K562 (cell line): ENCODE data around the gene PFAS. TPM values are rescaled to one million over a fixed set of nuclear protein-coding genes. Genes with fewer than 3 reads are reported as not detected.

Source experiments
- ATAC-seq: fragments of 200-7000 bp; cut with Tn5 transposase; 3 replicates; pipeline ENCODE4 v1.9.1; 2020; ENCODE audit warnings: moderate library complexity
- BruUV-seq: library from RNA; stranded (reverse); fragments of 400-500 nt; replicated peaks from 2 replicates; lab custom pipeline; 2021; lab: Mats Ljungman, UMichigan
- CTCF ChIA-PET: fragments of 300-600 bp; formaldehyde crosslinking; extraction: SDS; loops from one replicate; lab custom pipeline; 2021; ENCODE audit warnings: low intra/inter-chr PET ratio; lab: Yijun Ruan, JAX
- POLR2A ChIA-PET: fragments of 300-600, 350-650 bp; sonication (Branson Sonifier 250); formaldehyde crosslinking; extraction: SDS; loops from one replicate; lab custom pipeline; 2021; ENCODE audit warnings: antibody characterized with exemption, inconsistent platforms; lab: Yijun Ruan, JAX
- DNase-seq, 4 experiments: peaks; one replicate each; pipeline versions ENCODE4 v3.0.0 to v3.0.0-alpha.2; 2011 to 2018; ENCODE audit warnings: low spot score in 3 of 4, mixed read lengths in 3 of 4; ENCODE audit errors: extremely low read depth in 1 of 4
- FAIRE-seq: peaks from 2 replicates; lab custom pipeline; 2011; peaks lifted over from hg19 to GRCh38; lab: Jason Lieb, UNC
- H2AFZ ChIP-seq: 2 replicates; pipeline ENCODE4 v1.6.0; 2011; ENCODE audit warnings: low read depth, low read length, control low read depth, inconsistent platforms
- H3K27ac ChIP-seq: fragments of 200-600 bp; 3 replicates; pipeline ENCODE4 v1.8.0; 2011; ENCODE audit warnings: low read depth, mild to moderate bottlenecking, control low read depth, inconsistent platforms, low read length, moderate library complexity, mixed read lengths; ENCODE audit errors: extremely low read depth
- H3K27me3 ChIP-seq, 2 experiments: fragments of 300-600 bp in 1 of 2; 2 replicates in 1 of 2; 3 replicates in 1 of 2; pipeline versions ENCODE4 v1.6.0 to v1.8.0; 2011; ENCODE audit warnings: inconsistent platforms in 2 of 2, low read length in 2 of 2, mild to moderate bottlenecking in 1 of 2, mixed read lengths in 1 of 2, moderate library complexity in 1 of 2; ENCODE audit not compliant: control insufficient read depth in 2 of 2, insufficient read depth in 2 of 2
- H3K36me3 ChIP-seq: fragments of 300-600 bp; 3 replicates; pipeline ENCODE4 v1.8.0; 2011; ENCODE audit warnings: mild to moderate bottlenecking, low read length, inconsistent platforms; ENCODE audit not compliant: control insufficient read depth, insufficient read depth
- H3K4me1 ChIP-seq, 2 experiments: fragments of 200-600 bp in 1 of 2; replicated peaks in 1 of 2; 2 replicates in 1 of 2; 3 replicates in 1 of 2; pipeline versions ENCODE4 v1.5.1 to v1.8.0; 2011; ENCODE audit warnings: inconsistent platforms in 2 of 2, low read length in 2 of 2, mild to moderate bottlenecking in 1 of 2, mixed read lengths in 1 of 2, moderate library complexity in 1 of 2; ENCODE audit not compliant: control insufficient read depth in 2 of 2, insufficient read depth in 2 of 2
- H3K4me2 ChIP-seq: 2 replicates; pipeline ENCODE4 v1.6.1; 2011; ENCODE audit warnings: low read length, control low read depth, inconsistent platforms, mixed read lengths; ENCODE audit not compliant: insufficient read depth
- H3K4me3 ChIP-seq: fragments of 200-600 bp; sonication (generic), shearing (Covaris generic); 2 replicates; pipeline ENCODE4 v1.5.1; 2016; ENCODE audit warnings: control low read depth, inconsistent platforms
- H3K79me2 ChIP-seq: fragments of 200-600 bp; 3 replicates; pipeline ENCODE4 v1.8.0; 2011; ENCODE audit warnings: low read length, inconsistent platforms; ENCODE audit not compliant: control insufficient read depth, insufficient read depth
- H3K9ac ChIP-seq, 2 experiments: 2 replicates each; pipeline versions ENCODE4 v1.6.0 to v1.6.1; 2011; ENCODE audit warnings: low read depth in 2 of 2, low read length in 2 of 2, control low read depth in 1 of 2, inconsistent platforms in 1 of 2, mild to moderate bottlenecking in 1 of 2, mixed read lengths in 1 of 2; ENCODE audit not compliant: insufficient read depth in 1 of 2
- H3K9me1 ChIP-seq: one replicate; pipeline ENCODE4 v1.6.0; 2011; ENCODE audit warnings: inconsistent platforms, mild to moderate bottlenecking, low read length, moderate library complexity; ENCODE audit not compliant: control insufficient read depth, insufficient read depth
- H3K9me3 ChIP-seq: replicated peaks from 2 replicates; pipeline ENCODE4 v1.5.1; 2011; ENCODE audit warnings: low read depth, low read length, inconsistent platforms; ENCODE audit not compliant: control insufficient read depth, insufficient read depth
- H4K20me1 ChIP-seq: replicated peaks from 2 replicates; pipeline ENCODE4 v1.6.1; 2011; ENCODE audit warnings: low read length, inconsistent platforms, mixed read lengths; ENCODE audit not compliant: control insufficient read depth, insufficient read depth
- ARHGAP35 ChIP-seq: fragments of 450-650 bp; IDR thresholded peaks from 2 replicates; pipeline ENCODE4 v1.6.1; 2018; ENCODE audit not compliant: partially characterized antibody
- BRCA1 ChIP-seq, 2 experiments: fragments of 450-650 bp in 1 of 2; sonication (generic) in 1 of 2; formaldehyde crosslinking in 1 of 2; IDR thresholded peaks; 2 replicates each; pipeline versions ENCODE4 v1.5.0 to v1.6.1; 2017 to 2020; ENCODE audit warnings: mild to moderate bottlenecking in 1 of 2, missing genetic modification reagents in 1 of 2
- CCAR2 ChIP-seq: fragments of 200-400 bp; formaldehyde crosslinking; IDR thresholded peaks from 2 replicates; pipeline ENCODE4 v1.6.1; 2017; ENCODE audit warnings: mild to moderate bottlenecking, low read depth, low read length
- GMEB1 ChIP-seq: fragments of 250-450 bp; sonication (Bioruptor Pico); IDR thresholded peaks from 2 replicates; pipeline ENCODE4 v1.4.0; 2020; ENCODE audit warnings: mild to moderate bottlenecking
- KLF10 ChIP-seq: fragments of 250-450 bp; sonication (Bioruptor Pico); IDR thresholded peaks from 2 replicates; pipeline ENCODE4 v1.6.1; 2021; ENCODE audit warnings: matching md5 sums
- PCBP2 ChIP-seq: fragments of 200-400 bp; formaldehyde crosslinking; IDR thresholded peaks from 2 replicates; pipeline ENCODE4 v1.6.1; 2018; ENCODE audit warnings: low read length, low read depth, mild to moderate bottlenecking, moderate library complexity; ENCODE audit not compliant: poor library complexity, severe bottlenecking
- PHF21A ChIP-seq: fragments of 450-650 bp; IDR thresholded peaks from 2 replicates; pipeline ENCODE4 v1.6.1; 2017; ENCODE audit warnings: low read depth, borderline replicate concordance
- PRMT5 ChIP-seq: sonication (generic); formaldehyde crosslinking; IDR thresholded peaks from 2 replicates; pipeline ENCODE4 v1.5.0; 2020; ENCODE audit warnings: missing genetic modification reagents
- TBL1XR1 ChIP-seq, 2 experiments: IDR thresholded peaks; 2 replicates each; pipeline ENCODE4 v1.6.1; 2012; ENCODE audit warnings: improper control_type of control experiment in 2 of 2, low read length in 2 of 2, mild to moderate bottlenecking in 1 of 2
- U2AF2 ChIP-seq: fragments of 200-400 bp; formaldehyde crosslinking; optimal IDR thresholded peaks from 2 replicates; pipeline ENCODE3; 2017; ENCODE audit warnings: low read depth, mild to moderate bottlenecking, low read length
- ZBTB17 ChIP-seq: fragments of 450-650 bp; formaldehyde crosslinking; IDR thresholded peaks from 2 replicates; pipeline ENCODE4 v1.4.0; 2020; ENCODE audit warnings: mild to moderate bottlenecking
- ZNF347 ChIP-seq: fragments of 450-650 bp; formaldehyde crosslinking; IDR thresholded peaks from 2 replicates; pipeline ENCODE4 v1.4.0; 2020; ENCODE audit warnings: low read depth, mild to moderate bottlenecking, moderate library complexity
- ZNF407 ChIP-seq: fragments of 450-650 bp; IDR thresholded peaks from 2 replicates; pipeline ENCODE4 v1.6.1; 2016; ENCODE audit warnings: low read depth
- WGBS: fragments of 100-300 bp; shearing (Covaris generic); methylation state at CpG from one replicate; pipeline ENCODE4 v1.1.6; 2016; ENCODE audit warnings: low coverage, mixed read lengths; ENCODE audit not compliant: insufficient coverage; ENCODE audit errors: missing lambda C conversion rate; 5-methylcytosine and 5-hydroxymethylcytosine counted together
- in situ Hi-C: fragments of 300-500 bp; cut with MboI; formaldehyde crosslinking; loops from 4 replicates; pipeline ENCODE4 v1.15.0; 2018; ENCODE audit warnings: inconsistent platforms, mixed read lengths
- intact Hi-C: fragments of 100-400 bp; cut with micrococcal nuclease; formaldehyde crosslinking; loops from 2 replicates; pipeline ENCODE4 v1.14.2; 2022
- polyA plus RNA-seq, 8 experiments: library from polyadenylated mRNA; depleted of rRNA in 4 of 8; stranded (reverse) in 5 of 8; unstranded in 3 of 8; fragments of >200 nt; fragmentation: Nextera tagmentation in 2 of 8; fragmentation: Illumina TruSeq in 1 of 8; extraction: Ambion mirVana in 2 of 8; extraction: Trizol in 1 of 8; gene quantifications; 2 replicates each; pipeline versions ENCODE4 v1.2.1 to v1.2.3, GENCODE V29; 2011 to 2014; ENCODE audit warnings: inconsistent platforms in 1 of 8, missing spikeins in 1 of 8
- total RNA-seq, 7 experiments: library from RNA; depleted of rRNA in 6 of 7; stranded (reverse); fragments of >200 nt in 6 of 7; fragmentation: Illumina TruSeq in 2 of 7; extraction: Trizol in 2 of 7; gene quantifications; 2 replicates each; pipeline versions ENCODE4 v1.2.1 to v1.2.3, GENCODE V29; 2011 to 2021; ENCODE audit warnings: low replicate concordance in 1 of 7

Gene PFAS
- total and polyA plus RNA-seq, 9 of the 15 experiments (the other 6 are each of a cell fraction or from before 2014, with no cell fraction given) = 11.6 to 131 (median 43.9) TPM

- Histone ChIP-seq H3K36me3 (no peaks in the 10 kb centered on the region), H4K20me1 (no peaks in the 10 kb centered on the region; the same call in 1 of the 2 replicates), H3K9me1 (no peaks in the 10 kb centered on the region), H3K4me3 (no peak overlapping the region), H3K4me1 (peaks cover 0 to 41% of the 10 kb centered on the region in 2 experiments; a peak in 2 of 5 replicates), H3K79me2 (no peaks in the 10 kb centered on the region), H2AFZ (no peak overlapping the region), H3K9ac (peak overlapping the region in 1 of 2 experiments; percentile 26; a peak in 2 of 4 replicates), H3K27me3 (peaks cover 14 to 53% of the 10 kb centered on the region in 2 experiments; a peak in 4 of 5 replicates), H3K27ac (no peak overlapping the region), H3K4me2 (no peak overlapping the region), H3K9me3 (no peaks in the 10 kb centered on the region)
- in situ Hi-C loops (no loop called here), intact Hi-C loops (no loop called here)
- POLR2A ChIA-PET = interaction anchor here (0.6 kb wide), 1 partner anchor 17 kb away, joined by 3 read pairs; no protein-coding TSS in a partner anchor
- BruUV-seq = no TSS peak
- no peak for DNase-seq
- CTCF ChIA-PET = no interaction called here
- ATAC-seq = no peak
- no peak for FAIRE-seq
- WGBS = 24% methylated on average over 14 of the region's 25 CpGs
- TF ChIP-seq ZNF407 (no peak), KLF10 (CRISPR knock-in tag) (no peak), BRCA1 (IDR thresholded peaks at IDR 0.05) (no peak), BRCA1 (CRISPR knock-in tag; IDR thresholded peaks at IDR 0.05) (no peak), PCBP2 (no peak), PRMT5 (CRISPR knock-in tag) (no peak), U2AF2 (no peak), TBL1XR1 (IDR thresholded peaks at IDR 0.05; ENCODE audit: low read length in 2 of 2) (no peak), ARHGAP35 (no peak), CCAR2 (no peak), GMEB1 (CRISPR knock-in tag) (no peak), ZBTB17 (CRISPR knock-in tag) (no peak), PHF21A (no peak), ZNF347 (CRISPR knock-in tag) (no peak)
Measured at GRCh38 chr17:8311131-8311790, 62.2 kb downstream of the PFAS start.
